Activated CD8-positive, alpha-beta memory T cell treated with anti-CD3 and anti-CD28 coated beads, Interleukin-2, amount 10 ng/mL, durations not matched to agents 7 days and 5 days (primary cell): ENCODE measurements around the gene GSG1. TPM values are rescaled to one million over a fixed set of nuclear protein-coding genes. Genes with fewer than 3 reads are reported as not detected.

Experiments used
- ATAC-seq: fragments of 150-1000 bp; cut with Tn5 transposase; one replicate; pipeline ENCODE4 v1.10.0; 2021; ENCODE audit warnings: moderate library complexity
- CTCF ChIA-PET: fragments of 350-600 bp; sonication (Branson Sonifier 250); formaldehyde crosslinking; loops from one replicate; lab custom pipeline; 2021; ENCODE audit warnings: antibody characterized with exemption; lab: Charles Lee
- DNase-seq: peaks from one replicate; pipeline ENCODE4 v3.0.0-alpha.2; 2020
- H3K27ac Mint-ChIP-seq: one replicate; pipeline ENCODE4 v1.8.0; 2021; ENCODE audit warnings: mild to moderate bottlenecking, mixed read lengths
- H3K27me3 Mint-ChIP-seq: one replicate; pipeline ENCODE4 v1.8.0; 2021; ENCODE audit warnings: mixed read lengths
- H3K36me3 Mint-ChIP-seq: one replicate; pipeline ENCODE4 v1.8.0; 2021; ENCODE audit warnings: mild to moderate bottlenecking, mixed read lengths
- H3K4me1 Mint-ChIP-seq: one replicate; pipeline ENCODE4 v1.8.0; 2021; ENCODE audit warnings: mixed read lengths
- H3K4me3 Mint-ChIP-seq: one replicate; pipeline ENCODE4 v1.8.0; 2021; ENCODE audit warnings: mild to moderate bottlenecking, moderate library complexity, mixed read lengths
- H3K9me3 Mint-ChIP-seq: one replicate; pipeline ENCODE4 v1.8.0; 2022; ENCODE audit warnings: low read depth, mixed read lengths
- total RNA-seq, 2 experiments: library from RNA; stranded (reverse); gene quantifications; one replicate each; pipeline ENCODE4 v1.2.3, GENCODE V29; 2021

Gene GSG1
- total RNA-seq, 2 experiments from 2014 or later, result not detected

DNA sequence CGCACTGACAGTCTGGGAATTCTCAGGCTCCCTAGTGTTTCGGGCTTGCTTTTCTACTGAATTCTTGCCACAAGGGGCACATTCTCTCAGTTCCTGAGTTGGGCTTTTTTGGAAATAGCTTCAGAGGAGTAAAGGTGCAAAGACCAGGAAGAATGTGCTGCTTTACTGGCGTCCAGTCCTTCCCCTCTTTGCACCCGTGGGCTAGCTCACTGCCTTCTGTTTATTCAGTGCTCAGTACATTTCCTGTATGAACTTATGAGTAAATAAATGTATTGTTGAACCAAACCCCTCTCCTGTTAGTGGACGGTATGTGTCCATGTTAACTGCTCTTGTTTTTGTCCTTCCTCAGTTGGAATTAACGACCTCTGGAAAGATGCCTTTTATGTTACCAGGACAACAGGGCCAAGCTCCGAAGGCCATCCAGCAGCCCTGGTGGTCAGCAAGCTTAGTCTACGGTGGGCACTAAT lies 24.0 kb downstream of the GSG1 start:
- H3K27ac Mint-ChIP-seq, result no peak overlapping the region
- CTCF ChIA-PET, result interaction anchor here (1.7 kb wide), 1 partner anchor 132 kb away, joined by 6 read pairs; no protein-coding TSS in a partner anchor
- no peak overlapping the region for H3K4me3 Mint-ChIP-seq
- DNase-seq, result no peak
- H3K36me3 Mint-ChIP-seq, result peaks cover 9% of the 10 kb centered on the region
- ATAC-seq, result no peak
- H3K4me1 Mint-ChIP-seq, result no peaks in the 10 kb centered on the region
- H3K9me3 Mint-ChIP-seq, result no peaks in the 10 kb centered on the region
- H3K27me3 Mint-ChIP-seq, result no peaks in the 10 kb centered on the region

DNA sequence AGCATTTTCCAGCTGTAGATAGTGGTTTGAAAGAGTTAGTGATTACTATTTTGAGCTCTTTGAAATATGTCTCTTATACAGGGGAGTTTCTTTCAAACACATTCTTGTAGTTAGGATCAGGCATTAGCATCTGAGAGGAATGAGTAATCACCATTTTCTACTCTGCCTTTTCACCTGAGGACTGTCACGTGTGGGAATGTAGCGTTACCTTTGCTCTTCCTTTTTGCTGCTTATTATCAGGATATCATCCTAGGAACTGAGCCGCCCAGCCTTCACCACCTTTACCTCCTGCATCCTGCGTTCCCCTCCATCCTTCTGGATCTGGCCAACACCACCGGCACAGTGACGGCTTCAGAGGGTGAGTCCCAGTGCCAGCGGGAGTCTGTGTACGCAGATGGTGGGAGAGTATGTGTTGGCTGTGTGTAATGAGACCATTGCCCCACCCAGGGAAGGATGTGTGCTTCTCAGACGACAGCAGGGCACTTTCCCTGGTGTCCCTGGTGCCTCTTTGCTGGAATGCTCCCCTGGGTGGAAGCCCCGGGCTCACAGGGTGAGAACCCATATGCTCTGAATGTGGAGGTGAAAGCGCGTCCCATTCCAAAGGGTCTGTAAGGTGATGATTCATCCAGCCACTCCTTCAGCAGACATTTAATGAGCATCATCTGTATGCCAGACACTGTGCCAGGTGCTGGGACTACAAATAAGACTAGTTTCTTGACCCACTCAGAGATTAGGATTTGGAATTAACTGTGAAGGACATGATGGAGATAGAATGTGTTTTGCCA lies 27.5 kb downstream of the GSG1 start:
- ATAC-seq, result no peak
- H3K4me3 Mint-ChIP-seq, result no peak overlapping the region
- CTCF ChIA-PET, result no interaction called here
- no peak overlapping the region for H3K27ac Mint-ChIP-seq
- no peak for DNase-seq
- no peaks in the 10 kb centered on the region for H3K27me3 Mint-ChIP-seq
- H3K9me3 Mint-ChIP-seq, result no peaks in the 10 kb centered on the region
- no peaks in the 10 kb centered on the region for H3K4me1 Mint-ChIP-seq
- peaks cover 6% of the 10 kb centered on the region for H3K36me3 Mint-ChIP-seq

DNA sequence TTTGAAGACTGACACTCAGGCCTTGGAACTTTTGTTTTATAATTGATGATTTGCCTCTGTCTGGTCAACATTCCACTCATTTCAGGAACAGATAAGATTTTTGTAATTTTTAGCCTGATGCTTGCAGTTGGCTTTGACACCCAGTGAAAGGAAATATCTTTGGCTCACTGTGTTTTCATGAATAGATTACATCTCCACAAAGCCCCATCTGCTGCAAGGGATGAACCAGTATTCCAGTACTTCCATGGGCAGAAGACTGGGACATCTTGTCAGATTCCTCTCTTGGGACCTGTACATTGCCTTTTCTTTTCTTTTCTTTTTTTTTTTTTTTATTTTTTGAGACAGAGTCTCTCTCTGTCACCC lies 28.4 kb downstream of the GSG1 start:
- no peaks in the 10 kb centered on the region for H3K4me1 Mint-ChIP-seq
- DNase-seq (no peak), ATAC-seq (no peak)
- H3K9me3 Mint-ChIP-seq, result no peaks in the 10 kb centered on the region
- no peak overlapping the region for H3K4me3 Mint-ChIP-seq
- no peak overlapping the region for H3K27ac Mint-ChIP-seq
- peaks cover 6% of the 10 kb centered on the region for H3K36me3 Mint-ChIP-seq
- CTCF ChIA-PET, result no interaction called here
- no peaks in the 10 kb centered on the region for H3K27me3 Mint-ChIP-seq

- no peak for ATAC-seq
- DNase-seq, result no peak
- no peak overlapping the region for H3K4me3 Mint-ChIP-seq
- CTCF ChIA-PET, result no interaction called here
- no peaks in the 10 kb centered on the region for H3K27me3 Mint-ChIP-seq
- peaks cover 6% of the 10 kb centered on the region for H3K36me3 Mint-ChIP-seq
- H3K4me1 Mint-ChIP-seq, result no peaks in the 10 kb centered on the region
- no peak overlapping the region for H3K27ac Mint-ChIP-seq
- no peaks in the 10 kb centered on the region for H3K9me3 Mint-ChIP-seq
Measured at GRCh38 chr12:13074396-13075117, 28.9 kb downstream of the GSG1 start.

DNA sequence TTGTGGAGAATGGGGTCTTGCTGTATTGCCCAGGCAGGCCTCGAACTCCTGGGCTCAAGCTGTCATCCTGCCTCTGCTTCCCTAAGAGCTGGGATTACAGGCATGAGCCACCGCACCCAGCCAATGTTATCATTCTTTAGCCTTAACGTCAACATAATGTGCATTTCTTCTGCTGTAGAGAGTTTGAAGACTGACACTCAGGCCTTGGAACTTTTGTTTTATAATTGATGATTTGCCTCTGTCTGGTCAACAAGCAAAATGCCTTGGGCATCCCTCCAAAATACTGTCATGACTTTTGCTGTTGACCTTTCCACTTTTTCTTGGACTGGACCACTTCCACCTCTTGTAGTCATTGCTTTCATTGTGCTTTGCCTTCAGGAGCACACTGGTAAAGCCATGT lies 30.3 kb downstream of the GSG1 start:
- no peak overlapping the region for H3K4me3 Mint-ChIP-seq
- CTCF ChIA-PET, result no interaction called here
- no peaks in the 10 kb centered on the region for H3K4me1 Mint-ChIP-seq
- DNase-seq, result no peak
- no peak overlapping the region for H3K27ac Mint-ChIP-seq
- ATAC-seq, result no peak
- H3K9me3 Mint-ChIP-seq, result no peaks in the 10 kb centered on the region
- H3K27me3 Mint-ChIP-seq, result no peaks in the 10 kb centered on the region
- H3K36me3 Mint-ChIP-seq, result peaks cover 7% of the 10 kb centered on the region

GRCh38 chr12:13071305-13072280 lies 31.9 kb downstream of the GSG1 start:
- H3K36me3 Mint-ChIP-seq, result peaks cover 5% of the 10 kb centered on the region
- no peaks in the 10 kb centered on the region for H3K27me3 Mint-ChIP-seq
- no peaks in the 10 kb centered on the region for H3K9me3 Mint-ChIP-seq
- DNase-seq (no peak), ATAC-seq (no peak)
- H3K4me1 Mint-ChIP-seq, result peaks cover 7% of the 10 kb centered on the region
- no peak overlapping the region for H3K27ac Mint-ChIP-seq
- CTCF ChIA-PET, result no interaction called here
- no peak overlapping the region for H3K4me3 Mint-ChIP-seq

- Mint-ChIP-seq H3K27ac (no peak overlapping the region), H3K9me3 (no peaks in the 10 kb centered on the region), H3K4me1 (peaks cover 7% of the 10 kb centered on the region), H3K4me3 (no peak overlapping the region), H3K27me3 (no peaks in the 10 kb centered on the region), H3K36me3 (peaks cover 3% of the 10 kb centered on the region)
- ATAC-seq, result no peak
- no peak for DNase-seq
- CTCF ChIA-PET, result interaction anchor here (0.8 to 1.2 kb wide), 2 partner anchors 23 to 142 kb away, joined by 3 read pairs; no protein-coding TSS in a partner anchor
Measured at GRCh38 chr12:13069380-13069779, 34.1 kb downstream of the GSG1 start.

DNA sequence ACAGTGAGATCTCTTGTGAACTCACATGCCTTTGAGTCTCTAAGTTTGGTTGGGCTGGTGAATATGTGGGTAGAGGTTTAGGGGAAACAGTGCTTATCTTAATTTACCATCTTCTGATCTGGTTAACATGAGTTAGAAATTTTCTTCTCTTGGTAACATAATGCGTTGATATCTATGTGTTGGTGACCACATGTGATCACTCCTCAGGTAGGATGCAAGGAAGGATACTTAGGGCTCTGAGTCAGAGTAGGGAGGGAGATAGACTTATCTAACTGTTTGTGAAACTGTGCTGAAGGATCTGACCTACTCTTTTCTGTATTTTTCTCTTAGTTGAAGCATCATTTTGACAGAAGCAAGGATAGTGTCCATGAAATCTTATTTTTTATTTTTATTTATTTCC lies 36.1 kb downstream of the GSG1 start:
- H3K4me1 Mint-ChIP-seq, result peaks cover 7% of the 10 kb centered on the region
- DNase-seq, result no peak
- ATAC-seq, result peak; percentile 60
- H3K27me3 Mint-ChIP-seq, result no peaks in the 10 kb centered on the region
- H3K9me3 Mint-ChIP-seq, result no peaks in the 10 kb centered on the region
- H3K36me3 Mint-ChIP-seq, result peaks cover 3% of the 10 kb centered on the region
- CTCF ChIA-PET, result no interaction called here
- H3K27ac Mint-ChIP-seq, result no peak overlapping the region
- no peak overlapping the region for H3K4me3 Mint-ChIP-seq

GRCh38 chr12:13066459-13066858 lies 37.0 kb downstream of the GSG1 start:
- no peaks in the 10 kb centered on the region for H3K9me3 Mint-ChIP-seq
- ATAC-seq (no peak), DNase-seq (no peak)
- H3K4me3 Mint-ChIP-seq, result no peak overlapping the region
- peaks cover 7% of the 10 kb centered on the region for H3K4me1 Mint-ChIP-seq
- H3K27me3 Mint-ChIP-seq, result no peaks in the 10 kb centered on the region
- no peak overlapping the region for H3K27ac Mint-ChIP-seq
- peaks cover 3% of the 10 kb centered on the region for H3K36me3 Mint-ChIP-seq
- CTCF ChIA-PET, result no interaction called here

DNA sequence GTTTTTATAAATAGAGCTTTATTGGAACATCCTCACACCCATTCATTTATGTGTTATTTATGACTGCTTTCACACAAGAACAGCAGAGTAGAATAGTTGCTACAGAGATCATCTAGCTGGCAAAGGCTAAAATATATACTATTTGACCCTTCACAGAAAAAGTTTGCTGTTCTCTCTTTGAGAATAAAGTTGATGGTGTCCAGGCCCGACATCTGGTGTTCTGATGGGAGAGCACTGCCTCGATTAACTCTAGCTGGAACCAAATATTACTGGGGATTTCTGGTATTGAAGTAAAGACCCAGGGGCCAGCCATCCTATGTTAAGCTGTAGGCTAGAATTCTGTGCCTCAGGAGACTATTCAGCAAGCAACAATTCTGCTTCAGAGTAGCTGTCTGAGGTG lies 37.5 kb downstream of the GSG1 start:
- DNase-seq (no peak), ATAC-seq (no peak)
- Mint-ChIP-seq H3K27me3 (no peaks in the 10 kb centered on the region), H3K9me3 (no peaks in the 10 kb centered on the region), H3K4me3 (no peak overlapping the region), H3K27ac (no peak overlapping the region), H3K4me1 (peaks cover 7% of the 10 kb centered on the region), H3K36me3 (peaks cover 3% of the 10 kb centered on the region)
- CTCF ChIA-PET, result no interaction called here

DNA sequence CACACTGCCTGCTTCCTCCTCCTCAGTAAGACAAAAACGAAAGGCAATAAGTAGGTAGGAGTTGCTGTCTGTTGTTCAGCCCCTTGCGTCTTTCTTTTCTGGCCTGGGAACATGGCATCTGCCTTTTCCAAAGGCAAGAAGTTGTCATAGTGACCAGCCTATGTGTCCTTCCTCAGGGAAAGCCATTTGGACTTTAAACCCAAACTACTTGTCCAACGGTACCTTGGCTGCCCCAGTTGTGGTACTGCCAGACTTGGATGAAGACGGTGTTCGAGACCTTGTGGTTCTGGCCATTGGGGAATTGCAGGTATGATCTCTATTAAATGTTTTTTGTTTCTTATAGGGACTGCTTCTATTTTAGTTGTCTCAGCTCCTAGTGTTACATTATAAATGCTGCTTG lies 40.8 kb downstream of the GSG1 start:
- Mint-ChIP-seq H3K4me3 (no peak overlapping the region), H3K36me3 (no peaks in the 10 kb centered on the region), H3K9me3 (no peaks in the 10 kb centered on the region), H3K27me3 (no peaks in the 10 kb centered on the region), H3K27ac (no peak overlapping the region), H3K4me1 (peaks cover 7% of the 10 kb centered on the region)
- CTCF ChIA-PET, result no interaction called here
- no peak for DNase-seq
- ATAC-seq, result no peak

GRCh38 chr12:13061377-13061776 lies 42.1 kb downstream of the GSG1 start:
- ATAC-seq (no peak), DNase-seq (no peak)
- no peaks in the 10 kb centered on the region for H3K4me1 Mint-ChIP-seq
- H3K36me3 Mint-ChIP-seq, result no peaks in the 10 kb centered on the region
- no peaks in the 10 kb centered on the region for H3K9me3 Mint-ChIP-seq
- H3K27me3 Mint-ChIP-seq, result no peaks in the 10 kb centered on the region
- no peak overlapping the region for H3K27ac Mint-ChIP-seq
- CTCF ChIA-PET, result no interaction called here
- H3K4me3 Mint-ChIP-seq, result no peak overlapping the region

DNA sequence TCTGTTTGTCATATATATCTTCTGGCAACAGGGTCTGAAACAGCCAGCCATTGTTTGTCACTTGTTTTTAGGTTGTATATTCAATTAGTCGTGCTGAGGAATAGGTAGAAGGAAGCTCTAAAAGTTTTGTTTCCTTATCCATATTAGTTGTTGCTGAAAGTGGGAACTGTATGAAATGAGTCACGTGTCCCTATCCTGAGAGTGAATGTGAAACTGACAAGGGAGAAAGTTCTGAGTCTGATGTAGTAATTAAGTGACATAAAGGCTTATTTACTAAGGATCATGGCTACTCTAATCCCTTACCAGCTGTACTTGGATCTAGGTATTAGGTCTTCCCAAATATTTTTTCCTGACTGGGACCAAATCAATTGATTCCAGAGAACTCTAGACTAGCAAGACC lies 42.9 kb downstream of the GSG1 start:
- Mint-ChIP-seq H3K36me3 (no peaks in the 10 kb centered on the region), H3K27me3 (no peaks in the 10 kb centered on the region), H3K27ac (no peak overlapping the region), H3K4me3 (no peak overlapping the region), H3K4me1 (no peaks in the 10 kb centered on the region), H3K9me3 (no peaks in the 10 kb centered on the region)
- CTCF ChIA-PET, result no interaction called here
- ATAC-seq (no peak), DNase-seq (no peak)
